Gastrocnemius medialis (tissue), 4 donors: Measurements from ENCODE around the gene C17orf67. TPM values are rescaled to one million over a fixed set of nuclear protein-coding genes. Genes with fewer than 3 reads are reported as not detected.

Experiments used
- ATAC-seq, 2 donors: fragments of 150-250 bp; one replicate each; pipeline ENCODE4 v1.9.1; 2016
- DNase-seq, 2 donors: peaks; one replicate each; pipeline ENCODE4 v3.0.0-alpha.2; 2019
- H3K27ac ChIP-seq, 4 donors: fragments of 200-600 bp; sonication (generic); 1 replicate in 1 of 4; 2 replicates in 3 of 4; pipeline ENCODE4 v1.5.1; 2016 to 2018; ENCODE audit warnings: mild to moderate bottlenecking in 2 of 4, moderate library complexity in 1 of 4
- H3K27me3 ChIP-seq, 3 donors: fragments of 200-600 bp; sonication (generic) in 2 of 3; 1 replicate in 1 of 3; 2 replicates in 2 of 3; pipeline versions ENCODE4 v1.5.1 to v1.6.0; 2016 to 2019; ENCODE audit warnings: mild to moderate bottlenecking in 1 of 3, moderate library complexity in 1 of 3
- H3K36me3 ChIP-seq, 2 donors: fragments of 200-600 bp; sonication (generic) in 1 of 2; one replicate each; pipeline ENCODE4 v1.5.1; 2017 to 2018
- H3K4me1 ChIP-seq, 2 donors: fragments of 200-600 bp; sonication (generic) in 1 of 2; one replicate each; pipeline ENCODE4 v1.5.1; 2016 to 2017; ENCODE audit warnings: mild to moderate bottlenecking in 2 of 2
- H3K4me3 ChIP-seq, 4 donors: fragments of 200-600 bp; sonication (generic) in 3 of 4; 1 replicate in 1 of 4; 2 replicates in 3 of 4; pipeline ENCODE4 v1.5.1; 2016 to 2019; ENCODE audit warnings: mild to moderate bottlenecking in 2 of 4
- H3K9me3 ChIP-seq, 3 donors: fragments of 200-600 bp; sonication (generic) in 2 of 3; 1 replicate in 1 of 3; 2 replicates in 2 of 3; pipeline ENCODE4 v1.5.1; 2016 to 2019
- CTCF ChIP-seq, 5 experiments: fragments of 450-650 bp in 3 of 5; fragments of 200-600 bp in 2 of 5; sonication (generic) in 2 of 5; IDR thresholded peaks in 4 of 5; conservative IDR thresholded peaks in 1 of 5; 1 replicate in 4 of 5; 2 replicates in 1 of 5; pipeline ENCODE4 v1.5.1; 2016 to 2019; ENCODE audit warnings: antibody characterized with exemption in 5 of 5, mild to moderate bottlenecking in 3 of 5, moderate library complexity in 3 of 5
- POLR2A ChIP-seq, 2 donors: fragments of 450-650 bp; IDR thresholded peaks; one replicate each; pipeline ENCODE4 v1.6.1; 2017; ENCODE audit warnings: antibody characterized with exemption in 2 of 2, mild to moderate bottlenecking in 2 of 2, moderate library complexity in 2 of 2
- in situ Hi-C, 4 donors: fragments of 200-750 bp; cut with MboI; loops; one replicate each; pipeline versions ENCODE4 v1.15.0 to v1.8.0; 2017; ENCODE audit warnings: low sequenced_read_pairs in 4 of 4
- intact Hi-C: fragments of 100-400 bp; cut with DNase I; formaldehyde crosslinking; loops from one replicate; pipeline ENCODE4 v1.15.1; 2023; ENCODE audit warnings: low total_unique reads
- total RNA-seq, 4 donors: library from RNA; depleted of rRNA; stranded (reverse); fragments of >200 nt; gene quantifications; one replicate each; pipeline versions ENCODE4 v1.1.0 to v1.2.3, GENCODE V29; 2016

The C17orf67 gene
- total RNA-seq, 4 donors from 2014 or later, result 0.16 TPM; not detected in 3

- H3K27ac ChIP-seq, result no peak overlapping the region
- H3K4me1 ChIP-seq, result peaks cover 21 to 39% of the 10 kb centered on the region in 2 donors
- ATAC-seq (peak; percentile 26 to 49), DNase-seq (peak in 1 of 2 donors; percentile 33)
- H3K27me3 ChIP-seq, result no peaks in the 10 kb centered on the region
- no peaks in the 10 kb centered on the region for H3K36me3 ChIP-seq
- H3K9me3 ChIP-seq, result no peaks in the 10 kb centered on the region
- in situ Hi-C loops (no loop called here), intact Hi-C loops (no loop called here)
- H3K4me3 ChIP-seq, result no peak overlapping the region
- no peak for TF ChIP-seq POLR2A (IDR thresholded peaks at IDR 0.05)
- TF ChIP-seq CTCF (IDR thresholded peaks at IDR 0.05 in 4 of 5, conservative IDR thresholded peaks at IDR 0.05 in 1 of 5), result no peak
Measured at GRCh38 chr17:56777859-56778258, 55.9 kb downstream of the C17orf67 start.

GRCh38 chr17:56774650-56775049, 59.1 kb downstream of the C17orf67 start:
- no peak overlapping the region for H3K27ac ChIP-seq
- H3K27me3 ChIP-seq, result peaks cover 0 to 2% (median 0%) of the 10 kb centered on the region in 3 donors
- intact Hi-C loops, result no loop called here
- DNase-seq (no peak), ATAC-seq (no peak)
- no peaks in the 10 kb centered on the region for H3K9me3 ChIP-seq
- peaks cover 2 to 13% of the 10 kb centered on the region in 2 donors for H3K4me1 ChIP-seq
- no peak for TF ChIP-seq CTCF (IDR thresholded peaks at IDR 0.05 in 4 of 5, conservative IDR thresholded peaks at IDR 0.05 in 1 of 5)
- no peak for TF ChIP-seq POLR2A (IDR thresholded peaks at IDR 0.05)
- H3K36me3 ChIP-seq, result no peaks in the 10 kb centered on the region
- H3K4me3 ChIP-seq, result no peak overlapping the region
- in situ Hi-C loops, result no loop called here

GRCh38 chr17:56773124-56773523, 60.6 kb downstream of the C17orf67 start:
- Histone ChIP-seq H3K27ac (no peak overlapping the region), H3K9me3 (no peaks in the 10 kb centered on the region), H3K36me3 (no peaks in the 10 kb centered on the region), H3K27me3 (peaks cover 0 to 2% (median 0%) of the 10 kb centered on the region in 3 donors), H3K4me3 (no peak overlapping the region), H3K4me1 (peaks cover 0 to 5% of the 10 kb centered on the region in 2 donors)
- no peak for TF ChIP-seq CTCF (IDR thresholded peaks at IDR 0.05 in 4 of 5, conservative IDR thresholded peaks at IDR 0.05 in 1 of 5)
- TF ChIP-seq POLR2A (IDR thresholded peaks at IDR 0.05), result no peak
- no peak for ATAC-seq
- intact Hi-C loops (no loop called here), in situ Hi-C loops (no loop called here)
- DNase-seq, result no peak

- Histone ChIP-seq H3K9me3 (no peaks in the 10 kb centered on the region), H3K4me3 (no peak overlapping the region), H3K27me3 (peaks cover 0 to 2% (median 0%) of the 10 kb centered on the region in 3 donors), H3K27ac (no peak overlapping the region), H3K36me3 (no peaks in the 10 kb centered on the region), H3K4me1 (no peaks in the 10 kb centered on the region)
- intact Hi-C loops, result no loop called here
- ATAC-seq (no peak), DNase-seq (no peak)
- in situ Hi-C loops, result no loop called here
- TF ChIP-seq CTCF (IDR thresholded peaks at IDR 0.05 in 4 of 5, conservative IDR thresholded peaks at IDR 0.05 in 1 of 5) (no peak), POLR2A (IDR thresholded peaks at IDR 0.05) (no peak)
Measured at GRCh38 chr17:56772442-56772841, 61.3 kb downstream of the C17orf67 start.

GRCh38 chr17:56771975-56772374, 61.7 kb downstream of the C17orf67 start:
- in situ Hi-C loops, result no loop called here
- Histone ChIP-seq H3K27me3 (peaks cover 0 to 2% (median 0%) of the 10 kb centered on the region in 3 donors), H3K27ac (no peak overlapping the region), H3K36me3 (no peaks in the 10 kb centered on the region), H3K9me3 (no peaks in the 10 kb centered on the region), H3K4me1 (no peaks in the 10 kb centered on the region), H3K4me3 (no peak overlapping the region)
- TF ChIP-seq CTCF (IDR thresholded peaks at IDR 0.05 in 4 of 5, conservative IDR thresholded peaks at IDR 0.05 in 1 of 5) (no peak), POLR2A (IDR thresholded peaks at IDR 0.05) (no peak)
- DNase-seq (no peak), ATAC-seq (no peak)
- intact Hi-C loops, result no loop called here
